NCI-H2029 treated with DMSO at 0.1 percent for 48 hours (cell line): ENCODE data around the gene EXOC5.

Experiments used
- DNase-seq: peaks from one replicate; lab custom pipeline; 2025; lab: John Stamatoyannopoulos, UW

EXOC5 gene

GRCh38 chr14:57168138-57168679 is 100.5 kb downstream of the EXOC5 start:
- no peak for DNase-seq

DNA sequence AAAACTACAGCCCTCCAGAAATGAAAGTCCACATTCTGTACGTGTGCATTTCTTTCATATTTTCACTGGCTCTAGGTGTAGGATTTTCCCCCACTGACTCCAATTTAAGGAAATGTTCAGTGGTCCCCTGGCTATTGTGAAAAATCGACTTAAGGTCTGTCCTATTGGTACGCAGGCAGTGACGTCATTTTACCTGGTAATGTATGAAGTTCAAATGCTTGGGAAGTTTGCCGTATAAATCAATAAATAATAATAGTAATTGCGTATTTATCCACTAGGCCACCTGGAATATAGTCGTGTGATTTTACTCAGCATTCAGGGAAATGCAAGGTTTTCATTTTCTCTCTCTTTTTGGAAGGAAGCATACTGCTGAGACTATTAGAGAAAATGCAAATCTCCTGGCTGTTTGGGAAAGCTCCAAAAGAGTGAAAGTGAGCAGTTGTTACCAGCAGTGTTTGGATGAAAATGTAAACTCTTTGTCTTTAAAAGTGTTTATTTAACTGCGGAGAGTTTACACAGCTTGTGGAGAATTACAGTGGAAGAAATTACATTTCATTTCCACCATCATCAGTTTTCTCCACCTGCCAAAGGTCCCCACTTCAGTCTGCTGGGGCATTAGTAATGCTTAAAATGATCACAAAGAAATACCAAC is 107.0 kb downstream of the EXOC5 start:
- DNase-seq, result peak; percentile 24

DNA sequence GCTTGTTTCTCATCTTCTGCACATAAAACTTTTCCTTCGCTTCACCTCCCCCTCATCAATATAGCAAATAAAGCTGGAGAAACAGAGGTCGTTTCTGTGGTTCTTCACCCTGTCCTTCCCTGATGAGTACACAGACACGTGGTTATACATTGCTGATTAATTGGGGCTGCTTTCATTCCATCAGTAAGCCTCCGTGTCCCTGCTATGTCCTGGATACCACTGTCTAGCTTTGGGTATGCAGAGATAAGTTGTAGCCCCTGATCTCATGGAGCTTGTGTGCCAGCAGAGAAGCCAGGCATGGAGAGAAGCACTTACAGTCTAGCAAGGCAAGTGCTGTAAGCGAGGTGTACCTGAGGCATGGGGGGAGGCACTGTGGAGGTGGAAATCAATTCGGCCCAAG is 108.4 kb downstream of the EXOC5 start:
- DNase-seq, result no peak

DNA sequence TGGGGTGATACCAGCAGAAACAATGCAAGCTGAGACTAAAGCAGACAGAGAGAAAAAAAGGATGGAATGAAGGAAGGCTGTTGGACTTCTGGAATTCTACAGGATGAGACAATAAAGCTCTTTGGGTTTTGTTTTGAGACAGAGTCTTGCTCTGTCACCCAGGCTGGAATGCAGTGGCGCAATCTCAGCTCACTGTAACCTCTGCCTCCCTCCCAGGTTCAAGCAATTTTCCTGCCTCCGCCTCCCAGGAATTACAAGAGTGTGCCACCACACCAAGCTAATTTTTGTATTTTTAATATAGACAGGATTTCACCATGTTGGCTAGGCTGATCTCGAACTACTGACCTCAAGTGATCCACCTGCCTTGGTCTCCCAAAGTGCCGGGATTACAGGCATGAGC is 115.4 kb downstream of the EXOC5 start:
- no peak for DNase-seq
